Lower leg skin (tissue), 3 donors: ENCODE data around the gene TRMT112.

Source experiments
- POLR2A ChIP-seq, 2 donors: fragments of 450-650 bp; IDR thresholded peaks; one replicate each; pipeline ENCODE4 v1.6.1; 2016 to 2017; ENCODE audit warnings: antibody characterized with exemption in 2 of 2, mild to moderate bottlenecking in 1 of 2, moderate library complexity in 1 of 2
- TF ChIP-seq, protein P1 (sequence below), 3 donors: fragments of 450-650 bp; IDR thresholded peaks; one replicate each; pipeline ENCODE4 v1.5.1; 2016; ENCODE audit warnings: antibody characterized with exemption in 3 of 3, mild to moderate bottlenecking in 3 of 3, moderate library complexity in 2 of 3

DNA sequence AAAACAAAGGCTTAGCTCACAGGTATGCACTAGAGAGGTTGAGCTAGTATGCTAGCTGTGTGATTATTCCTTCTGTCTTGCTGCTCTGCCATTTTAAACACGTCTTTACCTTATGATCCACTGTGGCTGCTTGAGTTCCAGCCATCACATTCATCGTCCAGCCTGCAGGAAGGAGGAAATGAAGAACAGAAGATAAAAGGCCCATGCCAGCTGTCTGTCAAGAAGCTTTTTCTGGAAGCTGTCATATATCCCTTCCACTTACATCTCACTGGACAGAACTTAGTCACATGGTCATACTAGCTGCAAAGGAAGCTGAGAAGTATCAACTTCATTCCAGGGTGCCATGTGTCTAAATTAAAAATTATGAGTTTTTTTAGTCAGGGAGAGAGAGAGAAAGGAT lies 10.0 kb upstream of the TRMT112 start:
- TF ChIP-seq, protein P1, sequence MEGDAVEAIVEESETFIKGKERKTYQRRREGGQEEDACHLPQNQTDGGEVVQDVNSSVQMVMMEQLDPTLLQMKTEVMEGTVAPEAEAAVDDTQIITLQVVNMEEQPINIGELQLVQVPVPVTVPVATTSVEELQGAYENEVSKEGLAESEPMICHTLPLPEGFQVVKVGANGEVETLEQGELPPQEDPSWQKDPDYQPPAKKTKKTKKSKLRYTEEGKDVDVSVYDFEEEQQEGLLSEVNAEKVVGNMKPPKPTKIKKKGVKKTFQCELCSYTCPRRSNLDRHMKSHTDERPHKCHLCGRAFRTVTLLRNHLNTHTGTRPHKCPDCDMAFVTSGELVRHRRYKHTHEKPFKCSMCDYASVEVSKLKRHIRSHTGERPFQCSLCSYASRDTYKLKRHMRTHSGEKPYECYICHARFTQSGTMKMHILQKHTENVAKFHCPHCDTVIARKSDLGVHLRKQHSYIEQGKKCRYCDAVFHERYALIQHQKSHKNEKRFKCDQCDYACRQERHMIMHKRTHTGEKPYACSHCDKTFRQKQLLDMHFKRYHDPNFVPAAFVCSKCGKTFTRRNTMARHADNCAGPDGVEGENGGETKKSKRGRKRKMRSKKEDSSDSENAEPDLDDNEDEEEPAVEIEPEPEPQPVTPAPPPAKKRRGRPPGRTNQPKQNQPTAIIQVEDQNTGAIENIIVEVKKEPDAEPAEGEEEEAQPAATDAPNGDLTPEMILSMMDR (IDR thresholded peaks at IDR 0.05) = no peak
- no peak for TF ChIP-seq POLR2A (IDR thresholded peaks at IDR 0.05)
